ENCODE measurements around the gene PAF1. TPM values are rescaled to one million over a fixed set of nuclear protein-coding genes. Genes with fewer than 3 reads are reported as not detected.

PAF1 gene
- total RNA-seq, 1 experiment from 2014 or later, result 47.0 TPM

DNA sequence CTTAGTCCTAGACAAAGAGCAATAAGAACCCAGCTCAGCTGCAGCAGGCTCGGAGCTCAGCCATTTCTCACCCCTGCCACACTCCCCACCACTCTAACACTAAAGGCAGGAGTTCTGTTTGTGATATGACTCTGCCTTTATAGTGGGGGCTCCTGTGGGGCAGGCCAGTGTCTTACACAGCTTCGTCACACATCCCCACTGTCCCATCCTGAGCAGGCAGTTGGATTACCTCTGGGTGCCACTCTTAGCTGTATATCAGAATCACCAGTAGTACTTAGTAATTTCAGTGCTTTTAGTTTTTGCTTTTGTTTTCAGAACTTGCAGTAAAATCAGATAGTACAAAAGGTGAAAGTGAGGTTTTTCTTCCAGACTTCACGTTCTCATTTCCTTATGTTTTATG lies 31.9 kb downstream of the PAF1 start:
- Mint-ChIP-seq H3K9me3 (ENCODE audit: unreplicated experiment) (no peaks in the 10 kb centered on the region), H3K4me1 (ENCODE audit: insufficient read depth, unreplicated experiment) (peaks cover 10% of the 10 kb centered on the region), H3K27ac (ENCODE audit: low read depth, unreplicated experiment) (no peak overlapping the region), H3K36me3 (ENCODE audit: insufficient read depth, unreplicated experiment) (peaks cover 75% of the 10 kb centered on the region), H3K27me3 (ENCODE audit: insufficient read depth, unreplicated experiment) (no peaks in the 10 kb centered on the region), H3K4me3 (ENCODE audit: unreplicated experiment) (no peak overlapping the region)
- ChIA-PET CTCF (interaction anchor here (1.2 kb wide), 1 partner anchor 39 kb away, joined by 3 read pairs; no protein-coding TSS in a partner anchor), POLR2A (no interaction called here)
- TF ChIP-seq, protein P1, sequence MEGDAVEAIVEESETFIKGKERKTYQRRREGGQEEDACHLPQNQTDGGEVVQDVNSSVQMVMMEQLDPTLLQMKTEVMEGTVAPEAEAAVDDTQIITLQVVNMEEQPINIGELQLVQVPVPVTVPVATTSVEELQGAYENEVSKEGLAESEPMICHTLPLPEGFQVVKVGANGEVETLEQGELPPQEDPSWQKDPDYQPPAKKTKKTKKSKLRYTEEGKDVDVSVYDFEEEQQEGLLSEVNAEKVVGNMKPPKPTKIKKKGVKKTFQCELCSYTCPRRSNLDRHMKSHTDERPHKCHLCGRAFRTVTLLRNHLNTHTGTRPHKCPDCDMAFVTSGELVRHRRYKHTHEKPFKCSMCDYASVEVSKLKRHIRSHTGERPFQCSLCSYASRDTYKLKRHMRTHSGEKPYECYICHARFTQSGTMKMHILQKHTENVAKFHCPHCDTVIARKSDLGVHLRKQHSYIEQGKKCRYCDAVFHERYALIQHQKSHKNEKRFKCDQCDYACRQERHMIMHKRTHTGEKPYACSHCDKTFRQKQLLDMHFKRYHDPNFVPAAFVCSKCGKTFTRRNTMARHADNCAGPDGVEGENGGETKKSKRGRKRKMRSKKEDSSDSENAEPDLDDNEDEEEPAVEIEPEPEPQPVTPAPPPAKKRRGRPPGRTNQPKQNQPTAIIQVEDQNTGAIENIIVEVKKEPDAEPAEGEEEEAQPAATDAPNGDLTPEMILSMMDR (IDR thresholded peaks at IDR 0.05; ENCODE audit: unreplicated experiment), result no peak
- intact Hi-C loops (cut with micrococcal nuclease), result no loop called here
- no peak for DNase-seq (ENCODE audit: unreplicated experiment)
- BruUV-seq (replicated peaks), result no TSS peak

DNA sequence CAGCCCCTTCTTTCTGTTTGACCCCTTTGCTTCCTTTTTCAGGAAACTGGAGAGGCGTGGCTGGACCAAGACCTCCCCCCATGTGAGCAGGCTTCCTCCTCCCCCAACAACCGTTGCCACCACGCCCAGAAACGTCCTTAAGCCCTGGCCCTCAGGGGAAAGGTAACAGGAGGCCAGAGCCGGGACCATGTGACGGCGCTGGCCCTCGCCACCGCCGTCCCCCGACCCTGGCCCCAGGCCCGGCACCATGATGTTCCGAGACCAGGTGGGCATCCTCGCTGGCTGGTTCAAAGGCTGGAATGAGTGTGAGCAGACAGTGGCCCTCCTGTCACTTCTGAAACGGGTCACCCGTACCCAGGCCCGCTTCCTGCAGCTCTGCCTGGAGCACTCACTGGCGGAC lies 34.3 kb downstream of the PAF1 start:
- H3K36me3 Mint-ChIP-seq (ENCODE audit: insufficient read depth, unreplicated experiment), result peaks cover 90% of the 10 kb centered on the region
- ChIA-PET CTCF (no interaction called here), POLR2A (interaction anchor here (0.7 kb wide), 1 partner anchor 20 kb away, joined by 3 read pairs; no protein-coding TSS in a partner anchor)
- no peaks in the 10 kb centered on the region for H3K27me3 Mint-ChIP-seq (ENCODE audit: insufficient read depth, unreplicated experiment)
- no peaks in the 10 kb centered on the region for H3K4me1 Mint-ChIP-seq (ENCODE audit: insufficient read depth, unreplicated experiment)
- H3K4me3 Mint-ChIP-seq (ENCODE audit: unreplicated experiment), result no peak overlapping the region
- intact Hi-C loops (cut with micrococcal nuclease), result no loop called here
- no peak overlapping the region for H3K27ac Mint-ChIP-seq (ENCODE audit: low read depth, unreplicated experiment)
- TF ChIP-seq, protein P1 (IDR thresholded peaks at IDR 0.05; ENCODE audit: unreplicated experiment), result no peak
- no peaks in the 10 kb centered on the region for H3K9me3 Mint-ChIP-seq (ENCODE audit: unreplicated experiment)
- BruUV-seq (replicated peaks), result no TSS peak
- DNase-seq (ENCODE audit: unreplicated experiment), result no peak

DNA sequence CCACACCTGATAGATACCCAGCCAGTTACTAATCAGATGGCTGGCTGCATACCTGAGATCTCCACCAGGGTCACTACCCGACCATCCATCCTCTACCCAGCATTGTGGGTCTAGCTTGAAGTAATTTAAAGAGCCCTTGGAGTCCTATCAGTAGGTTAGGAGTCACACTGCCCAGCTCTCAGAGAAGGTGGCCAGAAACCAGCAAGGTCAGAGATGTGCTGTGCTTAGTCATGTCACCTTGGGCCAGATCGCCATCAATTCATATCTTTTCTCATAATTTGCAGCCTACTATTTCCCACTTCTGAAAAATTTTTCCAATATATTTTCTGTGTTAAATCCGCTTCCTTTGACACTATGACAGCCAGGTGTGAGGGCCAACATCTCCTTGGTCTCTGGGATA lies 34.8 kb downstream of the PAF1 start:
- no peak for DNase-seq (ENCODE audit: unreplicated experiment)
- Mint-ChIP-seq H3K4me3 (ENCODE audit: unreplicated experiment) (no peak overlapping the region), H3K27me3 (ENCODE audit: insufficient read depth, unreplicated experiment) (no peaks in the 10 kb centered on the region), H3K4me1 (ENCODE audit: insufficient read depth, unreplicated experiment) (no peaks in the 10 kb centered on the region), H3K36me3 (ENCODE audit: insufficient read depth, unreplicated experiment) (peaks cover 88% of the 10 kb centered on the region), H3K27ac (ENCODE audit: low read depth, unreplicated experiment) (no peak overlapping the region), H3K9me3 (ENCODE audit: unreplicated experiment) (no peaks in the 10 kb centered on the region)
- intact Hi-C loops (cut with micrococcal nuclease), result no loop called here
- CTCF ChIA-PET, result no interaction called here
- BruUV-seq (replicated peaks), result no TSS peak
- POLR2A ChIA-PET, result interaction anchor here (0.7 to 1.2 kb wide), 3 partner anchors 9 to 20 kb away, joined by 3 to 5 read pairs (median 4); partner anchors contain the start of gene SAMD4B
- TF ChIP-seq, protein P1 (IDR thresholded peaks at IDR 0.05; ENCODE audit: unreplicated experiment), result no peak

DNA sequence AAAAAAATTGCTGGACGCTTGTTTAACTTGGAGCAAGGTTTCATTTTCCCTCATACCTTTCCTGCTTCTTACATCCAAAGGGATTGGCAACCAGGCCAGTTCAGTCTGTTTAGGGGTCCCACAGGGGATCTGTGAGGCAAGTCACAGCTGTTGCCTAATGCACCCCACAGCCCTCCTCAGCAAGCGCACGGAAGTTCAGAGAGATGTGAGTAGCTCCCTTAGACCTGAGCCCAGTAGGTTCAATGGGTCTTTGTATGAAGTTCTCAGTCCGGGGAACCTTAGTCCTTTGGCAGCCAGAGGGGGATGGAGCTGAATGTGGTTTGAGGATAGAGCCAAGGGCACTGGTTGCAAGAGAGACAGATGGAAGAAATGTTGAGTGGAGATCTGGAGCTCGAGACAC lies 35.7 kb downstream of the PAF1 start:
- no TSS peak for BruUV-seq (replicated peaks)
- POLR2A ChIA-PET, result interaction anchor here (1.2 to 1.4 kb wide), 3 partner anchors 9 to 13 kb away, joined by 4 to 5 read pairs (median 4); partner anchors contain the start of gene SAMD4B
- intact Hi-C loops (cut with micrococcal nuclease), result no loop called here
- TF ChIP-seq, protein P1 (IDR thresholded peaks at IDR 0.05; ENCODE audit: unreplicated experiment), result no peak
- H3K36me3 Mint-ChIP-seq (ENCODE audit: insufficient read depth, unreplicated experiment), result peaks cover 85% of the 10 kb centered on the region
- no peak overlapping the region for H3K4me3 Mint-ChIP-seq (ENCODE audit: unreplicated experiment)
- DNase-seq (ENCODE audit: unreplicated experiment), result no peak
- H3K27ac Mint-ChIP-seq (ENCODE audit: low read depth, unreplicated experiment), result no peak overlapping the region
- H3K27me3 Mint-ChIP-seq (ENCODE audit: insufficient read depth, unreplicated experiment), result no peaks in the 10 kb centered on the region
- CTCF ChIA-PET, result no interaction called here
- H3K4me1 Mint-ChIP-seq (ENCODE audit: insufficient read depth, unreplicated experiment), result no peaks in the 10 kb centered on the region
- H3K9me3 Mint-ChIP-seq (ENCODE audit: unreplicated experiment), result no peaks in the 10 kb centered on the region

Measured in MCF 10A (cell line).